ENCODE data around the gene SLC29A1. TPM values are rescaled to one million over a fixed set of nuclear protein-coding genes. Genes with fewer than 3 reads are reported as not detected.

The SLC29A1 gene
- total RNA-seq, 1 donor from 2014 or later, result 181 TPM

DNA sequence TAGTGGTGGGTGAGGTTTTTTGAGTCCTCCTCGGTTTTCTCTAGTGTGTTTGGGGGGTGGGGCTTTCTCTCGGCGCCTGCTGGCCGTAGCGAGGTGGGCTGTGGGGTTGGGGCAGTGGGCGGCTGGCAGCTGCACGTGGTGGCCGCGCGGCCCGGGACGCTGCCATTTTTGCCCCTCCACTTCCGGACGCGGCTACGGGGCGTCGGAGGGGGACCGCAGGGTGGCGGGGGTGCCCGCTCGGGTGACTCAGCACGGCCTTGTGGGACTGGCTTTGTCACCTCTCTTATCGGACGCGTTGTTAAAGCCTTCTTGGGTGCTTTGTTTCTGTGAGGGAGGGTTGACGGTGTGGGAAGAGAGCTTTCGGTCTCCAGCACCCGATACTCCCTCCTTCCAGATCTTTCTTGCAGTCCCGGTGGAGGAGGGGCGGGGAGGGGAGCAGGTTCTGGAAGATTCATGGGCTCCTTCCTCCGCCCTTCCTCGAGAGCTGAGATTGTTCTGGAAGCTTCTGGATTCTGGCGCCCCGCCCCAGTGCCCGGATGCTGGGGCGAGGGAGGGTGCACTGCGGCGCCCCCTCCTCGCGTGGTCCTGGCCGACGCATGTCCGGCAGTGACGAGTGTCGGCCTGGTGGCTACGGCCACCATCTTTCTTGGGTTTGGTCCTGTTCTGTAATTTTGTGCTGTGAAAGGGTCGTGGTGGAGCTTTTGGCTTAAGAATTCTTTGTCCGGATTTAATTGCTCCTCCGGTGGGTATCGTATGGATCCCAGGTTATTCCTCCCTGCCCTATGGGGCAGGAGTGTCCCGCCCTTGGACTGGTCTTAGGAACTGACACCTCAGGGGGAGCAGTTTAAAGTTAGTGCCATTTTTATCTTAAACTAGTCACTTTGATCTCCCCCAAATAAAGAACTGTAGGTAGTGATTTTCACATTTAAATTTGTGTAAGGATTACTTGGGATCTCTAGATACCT, 24.2 kb downstream of the SLC29A1 start:
- ATAC-seq (ENCODE audit: poor library complexity), result peak; percentile 36
- intact Hi-C loops (cut with DNase I), result no loop called here
- peak; percentile 77 for DNase-seq

DNA sequence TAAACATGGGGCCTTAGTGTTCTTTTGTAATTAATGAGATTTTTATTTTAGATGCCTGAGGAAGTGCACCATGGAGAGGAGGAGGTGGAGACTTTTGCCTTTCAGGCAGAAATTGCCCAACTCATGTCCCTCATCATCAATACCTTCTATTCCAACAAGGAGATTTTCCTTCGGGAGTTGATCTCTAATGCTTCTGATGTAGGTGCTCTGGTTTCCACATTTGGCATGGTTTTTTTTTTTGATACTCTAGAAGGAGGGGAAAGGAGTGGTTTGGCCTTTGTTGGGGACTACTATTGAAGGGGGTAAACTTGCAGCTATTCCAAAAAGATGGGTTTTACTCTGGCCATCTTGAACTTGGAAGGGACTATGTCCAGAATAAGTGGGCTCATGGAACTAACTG, 25.2 kb downstream of the SLC29A1 start:
- no peak for ATAC-seq (ENCODE audit: poor library complexity)
- no peak for DNase-seq
- intact Hi-C loops (cut with DNase I), result no loop called here

DNA sequence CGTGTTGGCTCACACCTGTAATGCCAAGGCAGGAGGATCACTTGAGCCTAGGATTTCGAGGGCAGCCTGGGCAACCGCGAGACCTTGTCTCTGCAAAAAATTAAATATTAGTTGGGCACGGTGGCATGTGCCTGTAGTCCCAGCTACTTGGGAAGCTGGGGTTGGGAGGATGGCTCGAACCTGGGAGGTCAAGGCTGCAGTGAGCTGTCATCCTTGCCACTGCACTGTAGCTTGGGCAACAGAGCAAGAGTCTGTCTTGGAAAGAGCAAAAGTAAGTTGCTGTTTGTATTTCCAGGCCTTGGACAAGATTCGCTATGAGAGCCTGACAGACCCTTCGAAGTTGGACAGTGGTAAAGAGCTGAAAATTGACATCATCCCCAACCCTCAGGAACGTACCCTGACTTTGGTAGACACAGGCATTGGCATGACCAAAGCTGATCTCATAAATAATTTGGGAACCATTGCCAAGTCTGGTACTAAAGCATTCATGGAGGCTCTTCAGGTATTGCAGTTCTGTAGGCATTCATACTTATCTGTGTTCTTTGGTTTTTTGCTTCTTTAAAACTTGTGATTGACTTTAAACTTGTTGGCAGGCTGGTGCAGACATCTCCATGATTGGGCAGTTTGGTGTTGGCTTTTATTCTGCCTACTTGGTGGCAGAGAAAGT, 25.8 kb downstream of the SLC29A1 start:
- intact Hi-C loops (cut with DNase I), result no loop called here
- DNase-seq (no peak), ATAC-seq (ENCODE audit: poor library complexity) (no peak)

DNA sequence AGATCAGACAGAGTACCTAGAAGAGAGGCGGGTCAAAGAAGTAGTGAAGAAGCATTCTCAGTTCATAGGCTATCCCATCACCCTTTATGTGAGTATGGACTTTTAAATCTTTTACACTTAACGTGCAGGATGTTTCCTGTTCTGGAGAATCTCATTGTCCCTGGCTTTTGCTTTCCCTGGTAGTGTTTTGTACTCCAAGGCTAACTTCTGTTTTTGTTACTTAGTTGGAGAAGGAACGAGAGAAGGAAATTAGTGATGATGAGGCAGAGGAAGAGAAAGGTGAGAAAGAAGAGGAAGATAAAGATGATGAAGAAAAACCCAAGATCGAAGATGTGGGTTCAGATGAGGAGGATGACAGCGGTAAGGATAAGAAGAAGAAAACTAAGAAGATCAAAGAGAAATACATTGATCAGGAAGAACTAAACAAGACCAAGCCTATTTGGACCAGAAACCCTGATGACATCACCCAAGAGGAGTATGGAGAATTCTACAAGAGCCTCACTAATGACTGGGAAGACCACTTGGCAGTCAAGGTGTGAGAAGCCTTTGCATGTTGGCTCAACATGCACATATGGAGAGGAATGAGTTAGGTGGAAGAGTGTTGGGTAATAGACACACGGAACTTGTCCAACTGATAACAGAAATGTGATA, 26.8 kb downstream of the SLC29A1 start:
- intact Hi-C loops (cut with DNase I), result no loop called here
- ATAC-seq (ENCODE audit: poor library complexity), result no peak
- no peak for DNase-seq

DNA sequence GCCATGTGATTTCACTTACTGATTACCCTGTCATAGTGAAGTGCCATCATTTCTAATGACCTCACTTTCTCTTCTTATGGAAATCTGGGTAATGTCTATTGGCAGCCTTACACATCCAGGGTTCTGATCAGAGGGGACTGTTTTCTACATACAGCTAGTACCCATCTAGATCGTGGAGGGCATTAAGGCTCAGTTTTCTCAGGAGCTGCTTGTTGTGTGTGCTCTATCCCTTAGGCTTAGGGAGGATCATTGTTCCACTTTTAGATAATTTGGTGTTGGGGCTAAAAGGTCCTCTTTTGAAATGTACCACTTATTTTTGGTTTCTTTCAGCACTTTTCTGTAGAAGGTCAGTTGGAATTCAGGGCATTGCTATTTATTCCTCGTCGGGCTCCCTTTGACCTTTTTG, 27.3 kb downstream of the SLC29A1 start:
- ATAC-seq (ENCODE audit: poor library complexity) (no peak), DNase-seq (no peak)
- intact Hi-C loops (cut with DNase I), result no loop called here

DNA sequence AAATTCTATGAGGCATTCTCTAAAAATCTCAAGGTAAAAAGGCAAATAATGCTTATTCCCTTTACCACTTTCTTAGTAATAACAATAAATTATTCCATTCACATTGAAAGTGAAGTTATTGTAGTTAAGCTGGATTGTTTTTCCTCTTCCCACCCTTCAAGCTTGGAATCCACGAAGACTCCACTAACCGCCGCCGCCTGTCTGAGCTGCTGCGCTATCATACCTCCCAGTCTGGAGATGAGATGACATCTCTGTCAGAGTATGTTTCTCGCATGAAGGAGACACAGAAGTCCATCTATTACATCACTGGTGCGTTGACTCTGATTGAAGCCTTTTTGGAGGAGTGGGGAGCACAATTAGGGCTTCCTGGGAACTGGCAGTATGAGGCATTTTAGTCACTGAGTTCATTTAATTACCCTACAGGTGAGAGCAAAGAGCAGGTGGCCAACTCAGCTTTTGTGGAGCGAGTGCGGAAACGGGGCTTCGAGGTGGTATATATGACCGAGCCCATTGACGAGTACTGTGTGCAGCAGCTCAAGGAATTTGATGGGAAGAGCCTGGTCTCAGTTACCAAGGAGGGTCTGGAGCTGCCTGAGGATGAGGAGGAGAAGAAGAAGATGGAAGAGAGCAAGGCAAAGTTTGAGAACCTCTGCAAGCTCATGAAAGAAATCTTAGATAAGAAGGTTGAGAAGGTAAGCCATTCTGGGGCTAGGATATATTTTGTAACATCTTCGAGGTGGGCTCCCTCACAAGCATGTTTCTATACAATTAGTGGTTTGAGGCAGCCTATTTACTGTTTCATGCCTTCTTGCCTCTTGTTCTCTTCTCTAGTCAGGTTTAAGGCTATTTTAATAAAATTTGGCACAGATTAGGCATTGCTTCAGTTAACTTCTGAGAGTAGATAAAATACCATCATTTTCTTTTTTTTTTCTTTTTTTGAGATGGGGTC, 28.5 kb downstream of the SLC29A1 start:
- DNase-seq (no peak), ATAC-seq (ENCODE audit: poor library complexity) (no peak)
- intact Hi-C loops (cut with DNase I), result no loop called here

DNA sequence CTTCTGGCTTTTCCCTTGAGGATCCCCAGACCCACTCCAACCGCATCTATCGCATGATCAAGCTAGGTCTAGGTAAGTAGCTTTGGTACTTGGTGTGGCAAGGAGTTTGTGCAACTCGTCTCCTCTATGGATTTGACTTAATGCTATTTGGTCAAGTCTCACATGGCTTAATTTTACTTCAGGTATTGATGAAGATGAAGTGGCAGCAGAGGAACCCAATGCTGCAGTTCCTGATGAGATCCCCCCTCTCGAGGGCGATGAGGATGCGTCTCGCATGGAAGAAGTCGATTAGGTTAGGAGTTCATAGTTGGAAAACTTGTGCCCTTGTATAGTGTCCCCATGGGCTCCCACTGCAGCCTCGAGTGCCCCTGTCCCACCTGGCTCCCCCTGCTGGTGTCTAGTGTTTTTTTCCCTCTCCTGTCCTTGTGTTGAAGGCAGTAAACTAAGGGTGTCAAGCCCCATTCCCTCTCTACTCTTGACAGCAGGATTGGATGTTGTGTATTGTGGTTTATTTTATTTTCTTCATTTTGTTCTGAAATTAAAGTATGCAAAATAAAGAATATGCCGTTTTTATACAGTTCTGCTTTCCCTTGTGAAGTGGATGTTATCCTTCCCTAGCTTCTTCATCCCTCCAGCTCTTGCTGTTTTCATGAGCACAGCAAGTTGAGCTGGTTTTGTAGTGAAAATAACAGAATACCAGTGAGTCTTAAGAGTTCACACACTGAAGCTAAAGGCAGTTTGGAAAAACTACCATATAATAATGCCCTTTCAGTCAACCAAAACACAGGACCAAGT, 30.1 kb downstream of the SLC29A1 start:
- intact Hi-C loops (cut with DNase I), result no loop called here
- DNase-seq (no peak), ATAC-seq (ENCODE audit: poor library complexity) (no peak)

DNA sequence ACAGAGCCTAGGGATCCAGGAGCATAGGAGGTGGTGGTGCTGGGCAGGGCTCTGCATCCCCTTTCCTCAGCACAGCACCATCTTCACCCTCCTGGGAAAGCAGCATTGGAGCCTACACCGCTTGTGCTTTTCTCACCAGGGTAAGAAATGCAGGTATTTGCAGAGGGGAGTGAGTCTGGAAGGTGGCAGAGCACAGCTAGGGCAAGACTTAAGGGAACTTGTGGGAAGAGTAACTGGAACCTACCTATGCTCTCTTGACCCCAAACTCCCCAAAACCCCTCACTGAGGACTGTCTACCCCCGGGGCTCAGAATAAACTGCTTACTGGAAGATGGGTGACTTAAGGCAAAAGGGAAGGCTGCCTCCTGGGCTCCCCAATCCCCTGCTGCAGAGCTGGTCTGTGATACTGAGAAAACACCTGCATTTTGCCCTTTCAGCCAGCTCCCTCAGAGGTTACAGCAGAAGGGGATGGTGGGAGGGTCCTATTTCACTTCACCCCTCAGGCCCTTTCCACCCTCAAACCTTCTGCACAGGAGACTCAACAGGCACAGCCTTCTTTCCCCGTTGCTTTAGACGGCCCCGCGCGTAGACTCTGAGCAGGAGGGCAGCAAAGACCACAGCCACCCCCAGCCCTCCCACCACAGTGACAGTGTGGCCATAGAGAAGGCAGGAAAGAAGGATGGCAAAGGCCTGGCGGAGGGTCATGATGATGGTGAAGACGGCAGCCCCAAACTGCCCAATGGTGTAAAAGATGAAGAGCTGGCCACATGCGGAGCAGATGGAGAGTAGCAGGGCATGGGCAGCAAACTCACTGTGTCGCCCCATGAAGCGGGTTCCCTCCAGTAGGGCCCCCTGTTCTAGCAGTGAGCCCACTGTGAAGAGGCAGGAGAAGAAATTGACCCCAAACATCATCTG, 31.1 kb downstream of the SLC29A1 start:
- intact Hi-C loops (cut with DNase I), result no loop called here
- DNase-seq (no peak), ATAC-seq (ENCODE audit: poor library complexity) (no peak)

DNA sequence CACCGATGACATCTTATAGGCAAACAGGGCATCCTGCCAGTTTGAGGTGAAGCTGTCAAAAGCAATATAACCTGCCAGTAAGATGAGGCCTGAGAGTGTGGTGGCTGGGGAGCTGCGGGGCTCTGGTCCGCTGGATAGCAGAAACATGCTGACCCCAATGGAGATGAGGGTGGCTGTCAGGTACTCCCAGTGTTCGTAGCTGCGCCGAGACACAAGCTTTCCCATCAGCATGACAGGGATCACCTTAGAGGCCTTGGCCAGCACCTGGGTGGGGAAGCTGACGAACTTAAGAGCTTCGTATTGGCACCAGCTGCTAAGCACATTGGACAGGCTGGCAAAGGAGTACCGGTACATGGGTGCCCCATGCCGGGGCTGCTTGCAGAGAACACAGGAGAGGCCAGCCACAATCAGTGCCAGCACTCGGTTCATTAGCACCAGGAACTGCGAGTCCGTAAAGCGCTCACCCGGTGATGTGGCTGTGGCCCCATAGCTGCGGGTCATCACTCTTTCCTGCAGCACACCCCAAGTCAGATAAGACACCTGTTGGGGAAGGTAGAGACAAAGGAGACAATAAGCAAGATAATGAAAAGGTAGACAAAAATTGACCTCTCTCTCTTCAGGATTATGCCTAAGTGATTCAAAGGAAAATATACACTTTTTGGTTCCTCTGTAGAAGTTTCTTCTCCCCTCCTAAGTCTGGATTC, 31.9 kb downstream of the SLC29A1 start:
- no peak for ATAC-seq (ENCODE audit: poor library complexity)
- no peak for DNase-seq
- intact Hi-C loops (cut with DNase I), result no loop called here

DNA sequence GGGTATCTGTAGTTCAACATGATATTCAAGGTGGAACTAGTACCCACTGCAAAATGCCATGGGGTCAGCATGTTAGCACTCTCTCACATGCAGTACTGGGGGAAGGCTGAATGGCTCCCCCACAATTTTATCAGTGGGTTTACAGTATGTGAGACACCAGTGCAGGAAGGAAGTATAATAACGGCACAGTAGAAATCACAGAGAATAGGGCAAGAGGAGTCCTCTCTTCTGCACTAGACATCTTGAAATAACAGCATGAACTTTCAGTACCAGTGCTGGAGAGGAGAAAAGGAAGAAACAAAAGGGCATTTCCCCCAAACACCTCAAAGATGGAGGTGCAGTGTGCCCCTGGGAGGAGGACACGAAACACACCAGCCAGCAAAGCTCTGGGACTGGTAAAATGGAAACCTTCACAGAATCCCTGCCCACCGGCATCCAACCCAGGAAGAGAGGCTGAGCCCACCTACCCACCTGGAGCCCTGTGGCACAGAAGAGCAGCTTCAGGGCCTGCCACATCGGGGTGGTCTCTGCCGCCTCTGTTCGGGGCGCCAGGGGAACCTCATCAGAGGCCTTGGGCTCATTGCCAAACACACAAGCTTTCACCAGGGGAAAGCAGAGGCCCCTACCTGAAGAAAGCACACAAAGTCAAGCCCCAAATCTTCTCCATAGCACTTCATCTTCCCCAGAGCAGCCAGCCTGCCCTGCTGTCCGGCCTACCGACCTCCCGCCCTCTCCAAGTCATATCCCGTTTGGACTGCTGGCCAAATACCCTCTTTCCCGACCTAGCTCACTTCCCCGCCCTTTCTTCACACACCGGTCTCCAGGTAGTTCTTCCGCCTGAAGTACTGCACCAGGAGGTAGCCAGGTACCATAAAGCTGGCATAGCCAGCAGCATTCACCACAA, 32.7 kb downstream of the SLC29A1 start:
- DNase-seq, result no peak
- ATAC-seq (ENCODE audit: poor library complexity), result no peak
- intact Hi-C loops (cut with DNase I), result no loop called here

DNA sequence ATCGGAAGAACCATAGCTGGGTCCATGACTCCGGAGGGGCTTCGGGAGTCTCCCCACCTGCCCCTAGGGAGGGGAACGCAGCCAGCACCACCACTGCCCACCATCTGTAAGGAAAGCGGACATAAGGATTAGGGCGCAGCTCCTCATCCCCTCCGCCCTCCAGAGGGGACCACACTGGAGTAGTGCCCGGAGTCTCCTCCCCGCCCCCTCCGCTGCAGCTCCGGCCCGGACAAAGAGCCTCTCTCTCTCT, 33.3 kb downstream of the SLC29A1 start:
- intact Hi-C loops (cut with DNase I), result no loop called here
- ATAC-seq (ENCODE audit: poor library complexity) (no peak), DNase-seq (no peak)

DNA sequence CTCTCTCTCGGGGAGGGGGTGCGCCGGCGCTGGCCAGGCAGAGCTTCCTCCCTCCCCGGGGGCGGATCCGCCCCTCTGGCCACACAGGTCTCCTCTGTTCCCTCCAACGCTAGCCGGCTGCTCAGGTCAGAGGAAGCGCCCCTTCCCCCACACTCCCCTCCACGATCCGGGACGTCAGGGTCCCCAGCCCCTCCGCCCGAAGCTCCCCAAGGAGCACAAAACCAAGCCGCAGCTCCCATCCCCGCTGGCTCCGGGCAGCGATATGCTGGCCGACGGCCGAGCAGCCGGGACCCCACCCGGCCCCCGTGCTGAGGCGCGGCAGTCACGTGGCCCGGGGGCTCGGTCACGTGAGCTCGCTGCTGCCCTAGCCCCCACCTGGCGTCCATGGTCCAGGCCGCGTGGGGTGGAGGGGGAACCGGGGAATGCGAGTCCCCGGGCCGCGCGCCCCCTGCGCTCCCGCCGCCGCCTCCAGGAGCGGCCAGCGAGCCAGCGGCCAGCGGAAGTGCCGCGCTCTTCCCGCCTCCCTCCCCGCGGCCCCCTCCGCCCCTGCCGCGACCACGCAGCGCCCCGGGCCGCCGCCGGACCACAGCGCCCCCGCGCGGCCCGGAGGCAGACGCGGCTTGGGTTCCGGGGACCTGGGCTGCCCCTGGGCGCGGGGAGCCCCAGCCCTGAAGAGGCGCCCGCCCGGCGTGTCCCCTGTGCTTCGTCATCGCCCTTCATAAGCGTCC, 33.8 kb downstream of the SLC29A1 start, which contains the start of gene SLC35B2:
Gene SLC35B2 (minus strand): TSS at position 504 of the 728 bp plus-strand sequence. CDS start 118 bp downstream, at position 386.
- peak; percentile 87 for ATAC-seq (ENCODE audit: poor library complexity)
- peak; percentile 78 for DNase-seq
- intact Hi-C loops (cut with DNase I), result no loop called here

DNA sequence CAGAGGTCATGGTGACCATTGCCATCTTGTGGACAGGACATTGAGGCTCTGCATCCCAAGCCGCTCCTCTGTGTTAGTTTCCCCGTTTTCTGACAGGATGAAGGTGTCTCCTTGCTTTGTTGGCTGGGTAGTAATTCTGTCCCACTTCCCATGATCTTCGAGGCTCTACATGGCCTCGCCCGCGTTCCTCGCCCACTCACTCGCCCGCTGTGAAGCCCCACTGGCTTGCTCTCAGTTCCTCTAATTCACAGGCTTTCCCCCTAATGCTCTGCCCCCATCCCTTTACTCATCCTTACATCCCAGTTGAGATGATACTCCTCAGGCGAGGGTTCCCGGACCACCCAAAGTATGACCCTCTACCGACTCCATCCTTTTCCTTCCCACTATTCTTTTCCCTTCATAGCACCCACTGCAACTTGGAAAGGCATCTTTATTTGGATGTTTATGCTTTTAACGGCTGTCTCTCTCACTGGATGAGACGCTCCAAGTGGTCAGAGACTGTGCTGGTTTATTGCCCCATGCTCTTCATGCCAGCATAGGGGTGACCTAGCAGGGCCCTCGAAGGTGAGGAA, 34.4 kb downstream of the SLC29A1 start:
- DNase-seq (no peak), ATAC-seq (ENCODE audit: poor library complexity) (no peak)
- intact Hi-C loops (cut with DNase I), result no loop called here

DNA sequence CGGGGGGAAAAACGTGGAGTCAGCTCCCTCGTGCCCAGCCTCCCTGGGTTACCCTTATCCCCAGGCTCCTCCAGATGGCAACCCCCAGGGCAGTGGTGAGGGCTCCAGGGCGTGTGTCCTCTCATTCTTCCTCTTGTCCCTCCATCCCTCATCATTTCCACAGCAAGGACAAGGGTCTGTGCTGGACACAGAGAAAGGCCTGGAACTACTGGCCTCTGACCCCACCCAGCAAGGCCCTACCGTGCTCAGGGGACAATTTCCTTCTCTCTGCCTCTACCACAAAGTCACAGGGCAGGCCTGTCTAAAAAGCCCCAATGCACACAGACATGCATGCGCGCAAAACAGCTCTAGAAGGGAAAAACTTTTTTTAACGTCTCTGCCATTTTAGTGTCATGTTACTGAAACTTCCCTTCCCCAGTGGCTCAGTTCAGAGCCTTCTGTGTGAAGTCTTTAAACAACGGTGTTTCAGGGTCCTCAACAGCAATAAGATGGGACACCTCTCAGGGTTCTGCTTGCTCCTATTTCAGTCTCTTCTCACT, 35.0 kb downstream of the SLC29A1 start:
- intact Hi-C loops (cut with DNase I), result no loop called here
- DNase-seq, result no peak

More for the DNA sequence above, 35.0 kb downstream of the SLC29A1 start:
- ATAC-seq (ENCODE audit: poor library complexity), result no peak

Measured in Right ventricle myocardium superior (tissue), 1 donor.